SU-DHL-6 (cell line): ENCODE measurements around the gene RNASET2.

Experiments
- H2AFZ ChIP-seq: fragments of 200-600 bp; sonication (generic); 2 replicates; pipeline ENCODE4 v1.6.1; 2014; ENCODE audit warnings: low read depth, mild to moderate bottlenecking, moderate library complexity, mixed read lengths, antibody characterized with exemption, low read length; ENCODE audit not compliant: severe bottlenecking
- H3F3A ChIP-seq: fragments of 200-600 bp; shearing (Covaris generic); 2 replicates; pipeline ENCODE4 v1.6.0; 2016; ENCODE audit warnings: antibody characterized with exemption, mild to moderate bottlenecking; ENCODE audit not compliant: insufficient read depth
- H3K27ac ChIP-seq: fragments of 200-600 bp; sonication (generic); 2 replicates; pipeline ENCODE4 v1.5.1; 2016; ENCODE audit warnings: low read depth, mild to moderate bottlenecking, low read length, moderate library complexity, mixed read lengths
- H3K27me3 ChIP-seq: fragments of 200-600 bp; sonication (generic), shearing (Covaris generic); 2 replicates; pipeline ENCODE4 v1.6.0; 2014; ENCODE audit warnings: mild to moderate bottlenecking, low read length
- H3K36me3 ChIP-seq: fragments of 200-600 bp; sonication (generic); 2 replicates; pipeline ENCODE4 v1.6.1; 2014; ENCODE audit warnings: mild to moderate bottlenecking, low read length, mixed read lengths
- H3K4me2 ChIP-seq: fragments of 300-600, 200-600 bp; shearing (Covaris generic), sonication (generic); 2 replicates; pipeline ENCODE4 v1.6.0; 2014; ENCODE audit warnings: low read length, low read depth, mild to moderate bottlenecking; ENCODE audit not compliant: poor library complexity, severe bottlenecking
- H3K4me3 ChIP-seq: fragments of 200-600 bp; sonication (generic); 2 replicates; pipeline ENCODE4 v1.5.1; 2014; ENCODE audit warnings: antibody characterized with exemption, low read length, mild to moderate bottlenecking, mixed read lengths; ENCODE audit not compliant: insufficient read depth, poor library complexity, severe bottlenecking
- H3K79me2 ChIP-seq: fragments of 200-600 bp; sonication (generic); 2 replicates; pipeline ENCODE4 v1.6.1; 2014; ENCODE audit warnings: mild to moderate bottlenecking, low read length, moderate library complexity; ENCODE audit not compliant: insufficient read depth
- H3K9ac ChIP-seq: fragments of 200-600 bp; sonication (generic); 2 replicates; pipeline ENCODE4 v1.7.0; 2014; ENCODE audit warnings: mild to moderate bottlenecking, low read length
- H3K9me2 ChIP-seq: fragments of 200-600 bp; sonication (generic); replicated peaks from 2 replicates; pipeline ENCODE4 v1.6.1; 2014; ENCODE audit warnings: low read length; ENCODE audit not compliant: insufficient read depth
- H3K9me3 ChIP-seq: fragments of 200-600 bp; sonication (generic); 2 replicates; pipeline ENCODE4 v1.6.1; 2014; ENCODE audit warnings: low read length, mixed read lengths; ENCODE audit not compliant: insufficient read depth
- H4K20me1 ChIP-seq: fragments of 200-600 bp; sonication (generic); 2 replicates; pipeline ENCODE4 v1.6.1; 2014; ENCODE audit warnings: low read depth, mild to moderate bottlenecking, antibody characterized with exemption, low read length, moderate library complexity, mixed read lengths
- CTCF ChIP-seq: fragments of 200-600 bp; sonication (generic); IDR thresholded peaks from one replicate; pipeline ENCODE4 v1.5.1; 2017; ENCODE audit warnings: antibody characterized with exemption, mild to moderate bottlenecking, low read length, moderate library complexity; ENCODE audit not compliant: insufficient read depth, poor library complexity, severe bottlenecking
- EZH2phosphoT487 ChIP-seq: fragments of 200-600 bp; sonication (generic), shearing (Covaris generic); conservative IDR thresholded peaks from 2 replicates; pipeline ENCODE4 v1.6.1; 2018; ENCODE audit warnings: mild to moderate bottlenecking, antibody characterized with exemption, low read length, moderate library complexity, mixed read lengths

Gene RNASET2

GRCh38 chr6:166906376-166907044 lies 49.8 kb downstream of the RNASET2 start:
- Histone ChIP-seq H3K27me3 (no peaks in the 10 kb centered on the region), H3K4me2 (no peak overlapping the region), H3K9me3 (no peaks in the 10 kb centered on the region), H3F3A (no peaks in the 10 kb centered on the region), H3K9me2 (no peaks in the 10 kb centered on the region), H4K20me1 (no peaks in the 10 kb centered on the region), H3K27ac (no peak overlapping the region), H3K36me3 (no peaks in the 10 kb centered on the region), H3K79me2 (no peaks in the 10 kb centered on the region), H2AFZ (no peak overlapping the region), H3K9ac (no peak overlapping the region), H3K4me3 (no peak overlapping the region)
- no peak for TF ChIP-seq CTCF

- Histone ChIP-seq H3K27ac (no peak overlapping the region), H2AFZ (no peak overlapping the region), H3K27me3 (no peaks in the 10 kb centered on the region), H3K4me3 (no peak overlapping the region), H4K20me1 (no peaks in the 10 kb centered on the region), H3K9me3 (no peaks in the 10 kb centered on the region), H3K9ac (no peak overlapping the region), H3K79me2 (no peaks in the 10 kb centered on the region), H3F3A (no peaks in the 10 kb centered on the region), H3K36me3 (no peaks in the 10 kb centered on the region), H3K4me2 (no peak overlapping the region), H3K9me2 (no peaks in the 10 kb centered on the region)
- TF ChIP-seq CTCF (no peak), EZH2phosphoT487 (no peak)
Measured at GRCh38 chr6:166905505-166906134, 50.7 kb downstream of the RNASET2 start.

- no peaks in the 10 kb centered on the region for H4K20me1 ChIP-seq
- no peaks in the 10 kb centered on the region for H3F3A ChIP-seq
- no peak overlapping the region for H3K4me2 ChIP-seq
- no peak overlapping the region for H3K27ac ChIP-seq
- no peaks in the 10 kb centered on the region for H3K9me2 ChIP-seq
- no peak overlapping the region for H3K4me3 ChIP-seq
- H2AFZ ChIP-seq: no peak overlapping the region
- H3K9me3 ChIP-seq: no peaks in the 10 kb centered on the region
- H3K9ac ChIP-seq: no peak overlapping the region
- H3K27me3 ChIP-seq: no peaks in the 10 kb centered on the region
- no peak for TF ChIP-seq EZH2phosphoT487
- TF ChIP-seq CTCF: no peak
- H3K36me3 ChIP-seq: no peaks in the 10 kb centered on the region
- H3K79me2 ChIP-seq: no peaks in the 10 kb centered on the region
Measured at GRCh38 chr6:166905013-166905412, 51.3 kb downstream of the RNASET2 start.
